ENCODE results near the gene SMARCAL1.

DNA sequence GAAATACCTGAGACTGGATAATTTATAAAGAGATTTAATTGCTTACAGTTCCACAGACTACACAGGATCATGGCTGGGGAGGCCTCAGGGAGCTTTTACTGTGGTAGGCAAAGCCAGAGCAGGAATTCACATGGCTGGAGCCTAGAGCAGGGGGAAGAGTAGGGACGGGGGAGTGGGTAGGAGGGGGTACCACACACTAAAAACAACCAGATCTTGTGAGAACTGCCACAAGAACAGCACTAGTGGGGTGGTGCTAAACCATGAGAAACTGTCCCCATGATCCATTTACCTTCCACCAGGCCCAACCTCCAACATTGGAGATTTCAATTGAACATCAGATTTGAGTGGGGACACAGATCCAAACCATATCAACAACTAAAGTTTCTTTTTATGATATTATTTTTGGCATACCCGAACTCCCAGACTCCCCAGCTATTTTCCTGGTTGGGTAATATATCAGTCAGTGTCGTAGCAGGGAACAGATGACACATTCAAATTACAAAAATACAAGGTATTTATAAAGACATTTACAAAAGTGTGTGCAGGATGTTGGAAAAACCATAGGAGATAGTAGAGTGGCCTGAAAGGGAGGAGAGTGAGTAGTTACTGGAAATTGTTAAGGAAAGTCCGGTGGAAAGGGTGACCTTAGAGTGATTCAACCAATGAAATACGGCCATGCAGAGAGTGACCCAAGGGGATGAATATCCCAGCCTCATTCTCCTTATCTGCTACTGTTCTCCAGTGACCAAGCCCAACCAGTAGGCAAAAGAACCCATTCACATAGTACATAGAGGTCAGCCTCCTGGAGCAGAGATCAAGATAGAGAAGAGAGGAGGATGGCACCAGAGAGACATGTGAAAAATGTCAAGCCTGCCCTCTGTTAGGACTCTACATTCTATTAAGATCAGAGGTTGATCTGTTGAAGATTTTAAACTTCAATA is 95.2 kb downstream of the SMARCAL1 start:
- no peak for TF ChIP-seq CTCF (IDR thresholded peaks at IDR 0.05; ENCODE audit: poor library complexity, severe bottlenecking)
- TF ChIP-seq REST (IDR thresholded peaks at IDR 0.05; ENCODE audit: borderline replicate concordance) = no peak

Data from neural cell (in vitro differentiated cells).